GM12878 (cell line): Measurements from ENCODE around the gene TGFBR1. TPM values are rescaled to one million over a fixed set of nuclear protein-coding genes. Genes with fewer than 3 reads are reported as not detected.

Experiments used
- ATAC-seq: fragments of 200-7000 bp; cut with Tn5 transposase; 3 replicates; pipeline ENCODE4 v1.9.1; 2020; ENCODE audit warnings: mild to moderate bottlenecking, moderate library complexity
- BruUV-seq: library from RNA; stranded (reverse); fragments of 400-500 nt; replicated peaks from 2 replicates; lab custom pipeline; 2021; lab: Mats Ljungman, UMichigan
- CTCF ChIA-PET: fragments of 300-600 bp; sonication (Branson Sonifier 250); formaldehyde crosslinking; extraction: SDS; loops from one replicate; lab custom pipeline; 2021; ENCODE audit warnings: inconsistent platforms; lab: Yijun Ruan, JAX
- POLR2A ChIA-PET: fragments of 350-600 bp; formaldehyde crosslinking; extraction: SDS; loops from one replicate; lab custom pipeline; 2021; ENCODE audit warnings: inconsistent platforms; lab: Charles Lee
- RAD21 ChIA-PET: fragments of 300-600 bp; sonication (Branson Sonifier 250); formaldehyde crosslinking; loops from one replicate; lab custom pipeline; 2023; ENCODE audit warnings: antibody characterized with exemption; ENCODE audit not compliant: unreplicated experiment; lab: Charles Lee
- SMC1A ChIA-PET: fragments of 300-600 bp; sonication (Branson Sonifier 250); formaldehyde crosslinking; loops from one replicate; lab custom pipeline; 2023; ENCODE audit not compliant: unreplicated experiment, uncharacterized antibody; lab: Charles Lee
- DNase-seq: peaks from one replicate; pipeline ENCODE4 v3.0.0-alpha.2; 2011; ENCODE audit warnings: low read depth, low spot score
- FAIRE-seq: peaks from 3 replicates; lab custom pipeline; 2011; peaks lifted over from hg19 to GRCh38; lab: Jason Lieb, UNC
- H2AFZ ChIP-seq: 2 replicates; pipeline ENCODE4 v1.6.0; 2011; ENCODE audit warnings: low read depth, low read length, control low read depth; ENCODE audit not compliant: control insufficient read depth
- H3K27ac ChIP-seq: 2 replicates; pipeline ENCODE4 v1.5.1; 2011; ENCODE audit warnings: control low read depth; ENCODE audit not compliant: control insufficient read depth, insufficient read depth
- H3K27me3 ChIP-seq, 2 experiments: replicated peaks in 1 of 2; 2 replicates each; pipeline versions ENCODE4 v1.6.0 to v1.6.1; 2011; ENCODE audit warnings: low read length in 1 of 2; ENCODE audit not compliant: control insufficient read depth in 2 of 2, insufficient read depth in 2 of 2
- H3K36me3 ChIP-seq, 2 experiments: 2 replicates each; pipeline ENCODE4 v1.5.1; 2011; ENCODE audit warnings: low read length in 1 of 2; ENCODE audit not compliant: control insufficient read depth in 2 of 2, insufficient read depth in 2 of 2
- H3K4me1 ChIP-seq: 2 replicates; pipeline ENCODE4 v1.6.1; 2011; ENCODE audit warnings: mild to moderate bottlenecking, low read length, moderate library complexity, mixed read lengths; ENCODE audit not compliant: control insufficient read depth, insufficient read depth
- H3K4me2 ChIP-seq: 2 replicates; pipeline ENCODE4 v1.6.0; 2011; ENCODE audit warnings: control low read depth; ENCODE audit not compliant: control insufficient read depth, insufficient read depth
- H3K4me3 ChIP-seq: fragments of 200-600 bp; sonication (generic); 2 replicates; pipeline ENCODE4 v1.5.1; 2016
- H3K79me2 ChIP-seq: 2 replicates; pipeline ENCODE4 v1.6.0; 2011; ENCODE audit warnings: low read length; ENCODE audit not compliant: control insufficient read depth, insufficient read depth
- H3K9ac ChIP-seq: 2 replicates; pipeline ENCODE4 v1.8.0; 2011; ENCODE audit warnings: low read length, control low read depth, mixed read lengths; ENCODE audit not compliant: control insufficient read depth, insufficient read depth
- H3K9me3 ChIP-seq: replicated peaks from 3 replicates; pipeline ENCODE4 v1.5.1; 2011; ENCODE audit warnings: mild to moderate bottlenecking, low read length; ENCODE audit not compliant: control insufficient read depth, insufficient read depth
- H4K20me1 ChIP-seq: 2 replicates; pipeline ENCODE4 v1.6.0; 2011; ENCODE audit not compliant: control insufficient read depth, insufficient read depth
- BACH1 ChIP-seq: fragments of 450-650 bp; IDR thresholded peaks from 2 replicates; pipeline ENCODE4 v1.6.1; 2017; ENCODE audit warnings: mild to moderate bottlenecking, borderline replicate concordance
- EED ChIP-seq: sonication (generic); IDR thresholded peaks from 2 replicates; pipeline ENCODE4 v1.6.1; 2016; ENCODE audit warnings: antibody characterized with exemption, low read depth
- IKZF1 ChIP-seq: fragments of 450-650 bp; conservative IDR thresholded peaks from 2 replicates; pipeline ENCODE4 v1.6.1; 2017; ENCODE audit warnings: antibody characterized with exemption, mild to moderate bottlenecking
- MTA3 ChIP-seq: IDR thresholded peaks from 2 replicates; pipeline ENCODE4 v1.6.1; 2012; ENCODE audit warnings: low read length, inconsistent platforms, borderline replicate concordance
- NR2F1 ChIP-seq: fragments of 450-650 bp; conservative IDR thresholded peaks from 2 replicates; pipeline ENCODE4 v1.6.1; 2017; ENCODE audit warnings: mild to moderate bottlenecking
- SPI1 ChIP-seq: IDR thresholded peaks from 2 replicates; pipeline ENCODE4 v1.6.1; 2011; ENCODE audit warnings: low read depth, mild to moderate bottlenecking, low read length, moderate library complexity, borderline replicate concordance; ENCODE audit not compliant: insufficient read depth
- SREBF1 ChIP-seq: IDR thresholded peaks from 2 replicates; pipeline ENCODE4 v1.6.1; 2012; ENCODE audit warnings: mild to moderate bottlenecking, low read length
- TCF12 ChIP-seq: IDR thresholded peaks from 2 replicates; pipeline ENCODE4 v1.6.1; 2011; ENCODE audit warnings: low read depth, mild to moderate bottlenecking, low read length
- ZNF384 ChIP-seq: IDR thresholded peaks from 2 replicates; pipeline ENCODE4 v1.6.1; 2012; ENCODE audit warnings: low read depth, mild to moderate bottlenecking, low read length, improper control_type of control experiment, borderline replicate concordance
- WGBS: methylation state at CpG from one replicate; pipeline ENCODE4 v1.1.6; 2016; ENCODE audit warnings: low lambda C conversion rate; ENCODE audit not compliant: insufficient replicate concordance, insufficient coverage; ENCODE audit errors: missing lambda C conversion rate; 5-methylcytosine and 5-hydroxymethylcytosine counted together
- in situ Hi-C: fragments of 300-500 bp; cut with MboI; formaldehyde crosslinking; loops from 9 replicates; pipeline ENCODE4 v1.14.3; 2018; ENCODE audit warnings: mixed read lengths
- intact Hi-C: fragments of 100-400 bp; cut with micrococcal nuclease; formaldehyde crosslinking; loops from one replicate; pipeline ENCODE4 v1.14.2; 2022; ENCODE audit not compliant: unreplicated experiment
- polyA plus RNA-seq, 11 experiments: library from polyadenylated mRNA; depleted of rRNA in 4 of 11; unstranded in 6 of 11; stranded (reverse) in 5 of 11; fragments of >200 nt; fragmentation: Nextera tagmentation in 4 of 11; fragmentation: Illumina TruSeq in 1 of 11; extraction: Ambion mirVana in 4 of 11; extraction: Trizol in 1 of 11; gene quantifications; 1 replicate in 1 of 11; 2 replicates in 10 of 11; pipeline versions ENCODE4 v1.2.1 to v1.2.3, GENCODE V29; 2011 to 2016; ENCODE audit warnings: inconsistent platforms in 2 of 11, missing spikeins in 2 of 11, low read depth in 1 of 11
- total RNA-seq, 4 experiments: library from RNA; depleted of rRNA in 3 of 4; stranded (reverse); fragments of >200 nt in 3 of 4; fragmentation: Illumina TruSeq in 1 of 4; extraction: Trizol in 1 of 4; gene quantifications; 2 replicates each; pipeline versions ENCODE4 v1.2.1 to v1.2.3, GENCODE V29; 2013 to 2021
- TF ChIP-seq, protein P1 (sequence below): fragments of 450-650 bp; conservative IDR thresholded peaks from 2 replicates; pipeline ENCODE4 v1.6.1; 2017; ENCODE audit warnings: mild to moderate bottlenecking, moderate library complexity
- TF ChIP-seq, protein P2 (sequence below): fragments of 450-650 bp; IDR thresholded peaks from 2 replicates; pipeline ENCODE4 v1.6.1; 2016; ENCODE audit warnings: mild to moderate bottlenecking
- TF ChIP-seq, protein P3 (sequence below): fragments of 450-650 bp; IDR thresholded peaks from 2 replicates; pipeline ENCODE4 v1.6.1; 2017; ENCODE audit warnings: borderline replicate concordance

TGFBR1 gene
- total and polyA plus RNA-seq, 10 of the 15 experiments (the other 5 are each of a cell fraction or from before 2014, with no cell fraction given), result 2.9 to 27.2 (median 16.6) TPM

DNA sequence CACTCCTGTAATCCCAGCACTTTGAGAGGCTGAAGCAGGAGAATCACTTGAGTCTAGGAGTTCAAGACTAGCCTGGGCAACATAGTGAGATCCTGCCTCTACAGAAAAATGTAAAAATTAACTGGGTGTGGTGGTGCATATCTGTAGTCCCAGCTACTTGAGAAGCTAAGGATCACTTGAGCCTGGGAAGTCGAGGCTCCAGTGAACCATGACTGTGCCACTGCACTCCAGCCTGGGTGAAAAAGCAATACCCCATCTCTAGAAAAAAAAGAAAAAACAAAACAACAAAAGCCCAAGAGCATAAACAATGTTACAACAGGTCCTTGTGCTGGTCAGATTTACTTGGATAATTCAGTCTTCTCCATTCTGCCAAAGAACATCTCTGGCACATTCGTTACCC, 44.3 kb upstream of the TGFBR1 start:
- intact Hi-C loops, result no loop called here

More for the DNA sequence above, 44.3 kb upstream of the TGFBR1 start:
- FAIRE-seq, result no peak
- 47% methylated on average over 2 of the region's 2 CpGs for WGBS
- H3K9me3 ChIP-seq, result no peaks in the 10 kb centered on the region; the same call in 2 of the 3 replicates
- ChIA-PET CTCF (interaction anchor here (0.6 kb wide), 1 partner anchor 18 kb away, joined by 3 read pairs; no protein-coding TSS in a partner anchor), RAD21 (interaction anchor here (1.3 to 3.7 kb wide), 2 partner anchors 45 to 79 kb away, joined by 4 to 17 read pairs; partner anchors contain the start of gene TGFBR1), POLR2A (interaction anchor here (0.6 to 1.1 kb wide), 2 partner anchors 80 to 959 kb away, joined by 3 to 5 read pairs; no protein-coding TSS in a partner anchor), SMC1A (interaction anchor here (2.2 kb wide), 1 partner anchor 42 kb away, joined by 5 read pairs; no protein-coding TSS in a partner anchor)
- TF ChIP-seq MTA3 (no peak), TCF12 (no peak), SREBF1 (no peak), SPI1 (no peak), ZNF384 (no peak), IKZF1 (no peak), NR2F1 (no peak), EED (no peak), BACH1 (no peak)
- TF ChIP-seq, protein P1, sequence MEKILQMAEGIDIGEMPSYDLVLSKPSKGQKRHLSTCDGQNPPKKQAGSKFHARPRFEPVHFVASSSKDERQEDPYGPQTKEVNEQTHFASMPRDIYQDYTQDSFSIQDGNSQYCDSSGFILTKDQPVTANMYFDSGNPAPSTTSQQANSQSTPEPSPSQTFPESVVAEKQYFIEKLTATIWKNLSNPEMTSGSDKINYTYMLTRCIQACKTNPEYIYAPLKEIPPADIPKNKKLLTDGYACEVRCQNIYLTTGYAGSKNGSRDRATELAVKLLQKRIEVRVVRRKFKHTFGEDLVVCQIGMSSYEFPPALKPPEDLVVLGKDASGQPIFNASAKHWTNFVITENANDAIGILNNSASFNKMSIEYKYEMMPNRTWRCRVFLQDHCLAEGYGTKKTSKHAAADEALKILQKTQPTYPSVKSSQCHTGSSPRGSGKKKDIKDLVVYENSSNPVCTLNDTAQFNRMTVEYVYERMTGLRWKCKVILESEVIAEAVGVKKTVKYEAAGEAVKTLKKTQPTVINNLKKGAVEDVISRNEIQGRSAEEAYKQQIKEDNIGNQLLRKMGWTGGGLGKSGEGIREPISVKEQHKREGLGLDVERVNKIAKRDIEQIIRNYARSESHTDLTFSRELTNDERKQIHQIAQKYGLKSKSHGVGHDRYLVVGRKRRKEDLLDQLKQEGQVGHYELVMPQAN, result no peak
- TF ChIP-seq, protein P2, sequence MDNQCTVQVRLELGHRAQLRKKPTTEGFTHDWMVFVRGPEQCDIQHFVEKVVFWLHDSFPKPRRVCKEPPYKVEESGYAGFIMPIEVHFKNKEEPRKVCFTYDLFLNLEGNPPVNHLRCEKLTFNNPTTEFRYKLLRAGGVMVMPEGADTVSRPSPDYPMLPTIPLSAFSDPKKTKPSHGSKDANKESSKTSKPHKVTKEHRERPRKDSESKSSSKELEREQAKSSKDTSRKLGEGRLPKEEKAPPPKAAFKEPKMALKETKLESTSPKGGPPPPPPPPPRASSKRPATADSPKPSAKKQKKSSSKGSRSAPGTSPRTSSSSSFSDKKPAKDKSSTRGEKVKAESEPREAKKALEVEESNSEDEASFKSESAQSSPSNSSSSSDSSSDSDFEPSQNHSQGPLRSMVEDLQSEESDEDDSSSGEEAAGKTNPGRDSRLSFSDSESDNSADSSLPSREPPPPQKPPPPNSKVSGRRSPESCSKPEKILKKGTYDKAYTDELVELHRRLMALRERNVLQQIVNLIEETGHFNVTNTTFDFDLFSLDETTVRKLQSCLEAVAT, result no peak
- TF ChIP-seq, protein P3, sequence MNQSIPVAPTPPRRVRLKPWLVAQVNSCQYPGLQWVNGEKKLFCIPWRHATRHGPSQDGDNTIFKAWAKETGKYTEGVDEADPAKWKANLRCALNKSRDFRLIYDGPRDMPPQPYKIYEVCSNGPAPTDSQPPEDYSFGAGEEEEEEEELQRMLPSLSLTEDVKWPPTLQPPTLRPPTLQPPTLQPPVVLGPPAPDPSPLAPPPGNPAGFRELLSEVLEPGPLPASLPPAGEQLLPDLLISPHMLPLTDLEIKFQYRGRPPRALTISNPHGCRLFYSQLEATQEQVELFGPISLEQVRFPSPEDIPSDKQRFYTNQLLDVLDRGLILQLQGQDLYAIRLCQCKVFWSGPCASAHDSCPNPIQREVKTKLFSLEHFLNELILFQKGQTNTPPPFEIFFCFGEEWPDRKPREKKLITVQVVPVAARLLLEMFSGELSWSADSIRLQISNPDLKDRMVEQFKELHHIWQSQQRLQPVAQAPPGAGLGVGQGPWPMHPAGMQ, result no peak
- H3K27ac ChIP-seq, result no peak overlapping the region
- no TSS peak for BruUV-seq
- H3K4me1 ChIP-seq, result peaks cover 27% of the 10 kb centered on the region
- ATAC-seq, result no peak
- no peaks in the 10 kb centered on the region for H3K27me3 ChIP-seq
- in situ Hi-C loops, result no loop called here
- H3K9ac ChIP-seq, result no peak overlapping the region
- no peak overlapping the region for H3K4me2 ChIP-seq
- no peak overlapping the region for H2AFZ ChIP-seq
- no peaks in the 10 kb centered on the region for H3K36me3 ChIP-seq
- H3K79me2 ChIP-seq, result no peaks in the 10 kb centered on the region
- no peak for DNase-seq
- H4K20me1 ChIP-seq, result no peaks in the 10 kb centered on the region
- H3K4me3 ChIP-seq, result no peak overlapping the region
